Activated CD4-positive, alpha-beta T cell treated with anti-CD3 and anti-CD28 coated beads for 4 hours (primary cell): ENCODE measurements around the gene NXPH1.

ENCODE experiments used
- DNase-seq, 2 donors: peaks; one replicate each; pipeline ENCODE4 v3.0.0-alpha.2; 2020

NXPH1 gene

DNA sequence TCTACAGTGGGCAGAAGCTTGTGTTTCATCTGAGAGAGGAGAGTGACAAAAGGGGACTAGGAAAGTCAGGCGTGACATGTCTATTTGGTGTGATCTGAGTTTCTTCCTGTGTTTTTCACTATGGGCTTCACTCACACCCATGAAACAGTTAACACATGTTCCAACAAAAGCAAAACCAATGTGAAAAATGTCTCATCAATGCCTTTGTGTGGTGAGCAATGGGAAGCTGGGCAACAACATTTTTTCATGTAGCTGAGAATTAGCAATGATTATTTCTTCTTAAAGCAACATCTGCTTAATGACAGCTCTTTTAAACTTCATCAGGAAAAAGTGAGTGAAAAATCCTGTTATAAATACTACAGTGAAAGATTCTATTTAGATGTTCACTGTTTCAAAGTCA lies 76.2 kb downstream of the NXPH1 start:
- DNase-seq: no peak

DNA sequence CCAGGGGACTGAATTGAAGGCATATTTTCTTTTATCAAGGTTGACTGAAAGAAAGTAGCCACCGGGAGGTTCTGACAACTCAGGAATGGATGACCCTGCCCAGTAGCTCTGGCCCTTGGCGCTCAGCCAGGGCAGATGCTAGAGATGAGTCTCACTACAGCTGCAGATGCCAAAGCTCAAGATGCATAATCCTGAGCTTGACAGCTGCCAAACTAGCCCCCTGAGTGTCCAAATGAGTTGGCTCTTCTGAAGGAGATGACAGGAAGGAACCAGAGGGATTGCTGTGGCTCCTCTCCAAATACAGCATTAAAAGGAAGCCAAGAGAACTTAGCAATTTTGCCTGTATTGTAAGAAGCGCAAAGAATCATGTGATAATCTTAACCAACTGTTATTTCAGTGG lies 78.4 kb downstream of the NXPH1 start:
- no peak for DNase-seq

DNA sequence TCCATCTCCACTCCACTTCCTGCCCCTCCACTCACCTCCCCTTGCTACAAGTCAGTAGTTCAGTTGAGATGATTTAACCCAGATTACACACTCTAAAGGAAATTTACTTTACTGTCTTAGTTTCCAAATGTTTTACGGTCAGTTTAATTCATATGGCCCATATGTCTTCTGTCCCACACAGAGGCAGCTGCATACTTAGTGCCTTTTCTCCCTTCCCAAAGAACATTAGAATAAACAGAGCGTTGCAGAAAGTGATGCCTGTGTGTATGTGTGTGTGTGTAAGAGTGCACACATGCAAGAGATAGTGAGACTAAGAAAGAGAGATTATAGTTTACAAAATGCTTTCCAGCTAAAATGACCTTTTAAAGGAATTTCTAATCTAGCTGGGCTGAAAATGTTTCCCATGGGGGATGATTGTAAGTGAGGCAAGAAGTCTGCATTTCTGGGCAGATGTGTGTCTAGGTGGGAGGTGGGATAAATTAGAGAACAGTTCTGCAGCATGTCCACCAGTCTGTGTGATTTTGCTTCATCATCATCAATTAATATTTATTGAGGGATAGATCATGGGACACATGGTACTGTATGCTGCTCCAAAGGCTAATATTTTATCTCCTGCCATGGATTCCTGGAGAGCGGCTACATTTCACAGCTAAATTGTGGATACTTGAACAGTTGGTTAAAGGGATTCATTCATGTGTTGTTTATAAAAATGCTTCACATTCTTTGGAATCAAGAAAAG lies 81.5 kb downstream of the NXPH1 start:
- DNase-seq: no peak

DNA sequence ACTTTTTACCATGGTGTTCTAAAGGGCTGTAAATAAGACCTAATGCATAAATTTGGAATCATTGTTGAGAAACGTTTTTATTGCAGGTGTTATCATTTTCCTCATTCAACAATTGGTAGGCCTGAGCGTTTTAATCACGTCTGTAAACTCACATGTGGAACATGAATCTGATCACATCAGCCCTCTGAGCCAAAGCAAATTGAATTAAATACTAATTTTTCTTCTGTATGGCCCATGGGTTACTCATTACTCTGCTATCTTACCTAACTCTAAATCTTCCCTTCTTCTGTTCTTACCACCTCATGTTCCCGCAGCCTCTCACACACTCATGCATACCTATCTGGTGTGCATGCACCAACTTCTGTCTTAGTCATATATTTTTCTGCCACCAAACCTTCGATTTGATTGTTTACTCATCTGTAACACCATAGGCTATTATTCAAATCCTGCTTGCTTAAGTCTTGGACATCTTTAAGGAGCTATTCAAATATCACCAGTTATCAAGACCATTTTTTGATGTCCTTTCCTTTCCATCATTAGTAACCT lies 82.3 kb downstream of the NXPH1 start:
- DNase-seq: no peak

DNA sequence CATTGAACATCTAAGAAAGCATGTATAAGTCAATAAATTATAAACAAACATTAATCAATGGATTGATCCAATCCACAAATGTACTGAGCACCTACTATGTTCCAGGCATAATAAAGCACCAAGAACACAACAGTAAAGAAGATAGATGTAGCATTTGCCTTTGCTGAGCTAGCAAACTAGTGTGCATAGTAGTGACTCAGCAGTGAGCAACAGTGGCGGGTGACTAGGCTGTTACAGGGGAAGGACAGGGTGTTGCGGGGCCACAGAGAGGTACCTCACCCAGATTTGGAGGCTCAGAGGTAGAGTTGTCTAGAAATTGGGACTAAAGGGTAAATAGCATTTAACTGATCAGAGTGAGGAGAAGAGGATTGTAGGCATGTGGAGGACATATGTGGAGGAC lies 83.6 kb downstream of the NXPH1 start:
- no peak for DNase-seq

DNA sequence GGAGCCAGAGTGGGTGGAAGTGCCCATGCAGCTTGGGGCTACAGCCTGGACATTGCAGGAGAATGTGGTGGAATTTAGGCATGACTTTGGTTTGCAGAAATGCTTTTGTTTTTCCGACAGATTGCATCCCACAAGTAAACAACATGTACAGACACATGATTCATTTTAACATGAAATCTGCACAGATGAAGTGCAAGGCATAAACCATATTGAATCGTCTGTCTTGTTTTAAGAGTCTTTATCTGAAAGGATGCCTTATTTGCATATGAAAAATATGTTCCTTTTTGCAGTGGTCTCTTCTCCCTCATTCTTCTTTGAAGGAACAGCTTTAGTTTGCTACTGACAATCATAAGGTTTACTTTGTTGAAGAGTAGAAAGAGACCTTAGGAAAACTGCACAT lies 94.9 kb downstream of the NXPH1 start:
- no peak for DNase-seq

DNA sequence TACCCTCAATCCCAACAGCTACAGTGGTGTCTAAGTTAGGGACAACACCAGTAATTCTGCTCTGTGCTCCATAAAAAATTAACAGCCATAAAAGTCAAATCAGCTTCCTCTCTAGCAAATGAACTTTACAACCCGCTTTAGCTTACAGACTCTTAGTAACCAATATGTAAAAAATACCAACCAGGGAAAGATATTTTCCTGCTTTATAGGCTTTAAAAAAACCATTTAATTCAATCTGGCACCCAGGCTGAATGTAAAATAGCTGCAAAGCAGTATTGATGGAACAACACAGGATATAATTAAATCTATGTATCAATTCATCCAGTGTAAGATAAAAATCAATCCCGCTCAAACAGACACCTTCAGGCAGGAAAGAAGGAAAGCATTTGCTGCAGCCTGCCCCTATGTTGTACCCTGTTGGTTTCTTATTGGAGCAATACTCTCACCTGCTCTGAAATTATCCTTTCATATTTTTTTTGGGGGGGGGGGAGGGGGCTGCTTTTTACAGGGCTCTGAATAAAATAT lies 98.6 kb downstream of the NXPH1 start:
- DNase-seq: no peak

DNA sequence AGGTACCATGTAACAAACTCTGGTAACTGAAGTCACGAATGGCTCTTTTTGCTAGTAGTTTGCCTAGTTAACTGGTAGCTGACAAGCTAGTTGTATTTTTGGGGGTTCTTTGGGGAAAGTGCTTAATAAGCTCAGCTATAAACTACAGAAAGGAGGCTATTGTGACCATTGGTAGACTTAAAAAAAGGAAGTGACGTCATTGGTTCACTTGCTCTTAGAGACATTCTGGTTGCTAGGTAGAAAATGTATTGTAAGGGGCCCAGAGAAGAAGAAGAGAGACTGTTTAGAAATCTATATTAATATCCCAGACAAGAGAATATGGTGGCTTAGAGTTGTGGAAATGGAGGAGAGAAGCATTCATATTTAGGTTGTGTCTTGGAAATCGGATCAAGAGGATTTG lies 103.0 kb downstream of the NXPH1 start:
- no peak for DNase-seq

DNA sequence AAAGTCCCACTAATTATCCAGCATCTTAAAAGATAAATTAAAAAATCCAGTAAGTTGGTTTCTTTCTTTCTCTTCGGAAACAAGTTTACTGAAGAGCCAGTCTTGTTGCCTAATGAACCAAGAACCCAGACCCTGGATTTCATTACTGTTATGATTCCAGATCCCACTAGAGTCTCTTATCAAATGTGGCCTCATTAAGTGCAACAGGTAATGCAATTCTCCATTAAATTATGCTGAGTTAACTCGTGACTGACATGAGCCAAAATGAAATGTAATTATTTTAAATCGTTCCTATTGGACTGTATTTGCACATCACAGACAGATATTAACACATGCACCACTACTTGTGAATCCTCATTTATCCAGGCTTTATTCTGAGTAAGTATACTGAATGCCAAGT lies 115.6 kb downstream of the NXPH1 start:
- no peak for DNase-seq

DNA sequence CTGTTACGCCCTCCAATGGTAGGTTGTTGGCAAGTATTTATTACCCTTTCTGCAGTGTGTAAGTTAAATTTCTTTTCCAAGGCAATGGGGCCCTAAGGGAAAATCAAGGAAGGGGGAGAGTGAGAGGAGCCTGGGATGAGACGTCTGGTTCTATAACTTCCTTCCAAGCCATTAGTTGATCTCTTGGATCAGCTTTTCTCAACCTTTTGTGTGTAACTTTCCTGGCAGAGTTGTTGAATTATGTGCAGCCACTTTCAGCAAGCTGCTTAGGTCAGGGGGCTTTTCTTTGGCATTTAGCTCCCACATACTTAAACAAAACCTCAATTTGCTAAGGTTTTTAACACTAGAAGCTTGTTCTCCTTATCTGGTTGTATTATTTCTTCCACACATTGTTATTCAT lies 127.1 kb downstream of the NXPH1 start:
- no peak for DNase-seq

DNA sequence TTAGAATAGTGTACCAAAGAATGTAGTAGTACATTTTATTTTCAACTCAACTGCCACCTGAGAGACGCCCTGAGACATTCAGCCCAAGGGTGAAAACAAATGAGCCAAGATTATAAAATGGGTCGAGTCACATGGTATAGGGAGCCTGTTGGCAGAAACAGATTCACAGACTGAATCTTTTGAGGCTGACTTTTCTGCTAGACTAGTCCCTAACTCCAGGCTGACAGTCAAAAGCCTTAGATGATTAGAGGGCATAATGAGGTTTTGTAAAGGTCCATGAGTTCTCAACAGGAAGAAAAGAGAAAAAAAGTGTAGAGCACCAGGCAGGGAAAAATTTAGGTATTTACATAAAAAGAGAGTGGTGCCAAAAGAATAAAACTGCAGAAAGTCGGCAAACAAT lies 128.0 kb downstream of the NXPH1 start:
- DNase-seq: no peak

DNA sequence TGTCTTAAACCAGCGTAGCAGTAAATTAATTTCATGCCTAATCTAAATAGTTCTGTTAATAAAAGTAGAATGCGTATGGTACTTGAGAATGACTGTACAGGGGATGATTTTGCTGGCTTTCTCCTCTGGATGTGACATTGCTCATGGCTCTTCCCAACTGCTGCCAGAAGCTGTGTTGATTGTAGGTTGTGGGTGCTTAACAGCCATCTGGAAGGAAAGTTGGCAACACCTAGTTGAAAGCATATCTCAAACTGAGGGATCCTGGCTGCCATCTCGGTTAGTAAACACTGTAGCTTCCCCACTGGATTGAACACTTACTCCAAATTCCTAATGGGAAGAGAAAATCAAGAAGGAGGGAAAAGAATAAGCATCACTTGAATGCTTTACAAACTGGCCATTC lies 130.9 kb downstream of the NXPH1 start:
- DNase-seq: no peak

DNA sequence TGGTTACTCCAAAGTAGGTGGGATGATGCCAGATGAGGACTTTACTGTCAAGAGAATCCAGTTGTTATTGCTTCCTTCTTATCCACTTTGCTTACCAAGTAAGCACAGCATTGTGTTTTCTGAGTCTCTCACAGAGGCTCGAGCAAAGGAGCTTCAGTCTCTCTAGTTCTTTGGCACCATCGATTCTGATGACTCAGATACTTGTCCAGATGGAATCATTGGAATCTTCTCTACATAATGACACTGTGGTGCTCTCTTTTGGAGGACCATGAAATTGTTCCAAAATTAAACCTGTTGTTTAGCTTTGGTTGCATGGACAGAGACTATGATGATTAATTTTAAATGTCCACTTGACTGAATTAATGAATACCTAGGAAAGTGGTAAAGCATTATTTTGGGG lies 132.6 kb downstream of the NXPH1 start:
- no peak for DNase-seq

DNA sequence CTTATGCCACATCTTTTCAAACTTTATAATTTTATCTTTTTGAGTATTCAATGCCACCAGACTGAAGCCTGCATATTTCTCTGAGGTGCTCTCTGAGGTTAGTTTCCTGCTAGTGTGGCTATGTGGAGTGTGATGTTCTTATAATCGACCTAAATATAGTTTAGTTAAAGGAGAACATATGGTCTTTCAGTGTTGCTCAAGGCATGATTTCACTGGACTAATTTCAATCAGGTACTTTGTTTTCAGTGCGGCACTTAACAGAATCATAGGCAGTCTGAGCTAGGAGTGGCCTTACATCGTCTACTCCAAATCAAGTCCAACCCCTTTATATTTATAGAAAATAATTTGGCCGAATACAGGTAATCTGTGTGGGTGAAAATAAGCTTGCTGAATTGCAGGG lies 134.2 kb downstream of the NXPH1 start:
- DNase-seq: no peak

DNA sequence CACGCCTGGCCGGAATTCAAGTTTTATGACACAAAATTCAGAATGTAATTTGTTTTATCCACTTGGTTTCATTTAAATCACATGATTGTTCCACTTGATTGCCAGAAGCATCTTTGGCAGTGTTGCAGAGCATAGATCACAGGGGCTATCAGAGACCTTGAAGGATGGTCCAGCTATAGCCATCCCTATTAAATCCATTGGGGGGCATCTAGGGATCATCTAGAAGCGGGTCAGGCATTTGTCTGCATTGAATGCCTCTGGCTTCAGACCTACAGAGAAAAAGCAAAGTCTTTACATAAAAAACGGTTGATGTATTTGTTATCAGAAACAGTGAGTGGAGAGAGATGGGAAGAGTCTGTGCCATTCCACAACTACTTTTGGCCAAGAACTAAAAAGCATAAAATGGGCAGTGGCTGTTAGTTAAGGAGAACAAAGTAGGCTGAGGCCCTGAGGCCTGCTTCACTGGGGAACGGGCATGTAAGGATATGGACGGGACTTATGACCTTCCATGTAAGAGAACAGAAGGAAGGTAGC lies 146.3 kb downstream of the NXPH1 start:
- no peak for DNase-seq

DNA sequence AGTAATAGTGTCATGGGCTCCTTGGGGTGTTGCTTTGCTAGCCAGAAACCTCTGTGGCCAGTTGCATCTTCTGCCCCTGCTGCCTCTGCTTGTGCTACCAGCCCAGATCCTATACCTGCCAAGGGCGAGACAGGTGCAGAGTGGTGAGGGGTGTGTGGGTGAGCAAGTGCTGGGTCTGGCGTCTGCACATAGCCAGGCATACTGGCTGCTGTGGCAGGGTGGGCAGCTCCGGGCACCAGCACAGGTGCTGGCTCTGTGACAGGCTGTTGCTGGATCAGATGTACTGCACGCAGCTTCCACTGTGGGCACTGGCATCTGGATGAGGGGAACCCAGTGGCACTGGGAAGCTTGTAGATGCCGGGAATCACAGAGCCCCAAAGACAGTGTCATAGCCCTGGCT lies 148.4 kb downstream of the NXPH1 start:
- DNase-seq: no peak

DNA sequence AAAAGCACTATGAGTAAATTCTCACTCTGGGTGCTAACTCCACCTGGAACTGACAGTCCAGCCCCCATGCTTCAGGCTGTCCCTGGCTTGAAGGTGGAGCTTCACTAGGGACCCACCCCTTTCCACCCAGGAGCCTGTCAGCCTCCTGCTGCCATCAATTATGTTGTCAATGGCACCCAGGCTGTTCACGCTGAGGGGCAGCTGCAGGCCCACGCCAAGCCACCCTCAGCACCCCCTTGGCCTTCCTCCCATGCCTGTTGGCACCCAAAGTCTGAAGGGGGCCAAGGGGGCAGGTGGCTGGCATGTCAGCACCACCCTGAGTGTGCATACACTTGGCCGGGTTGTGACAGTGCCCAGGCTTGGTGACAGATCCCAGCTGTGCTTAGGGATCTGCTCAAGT lies 149.3 kb downstream of the NXPH1 start:
- DNase-seq: no peak

DNA sequence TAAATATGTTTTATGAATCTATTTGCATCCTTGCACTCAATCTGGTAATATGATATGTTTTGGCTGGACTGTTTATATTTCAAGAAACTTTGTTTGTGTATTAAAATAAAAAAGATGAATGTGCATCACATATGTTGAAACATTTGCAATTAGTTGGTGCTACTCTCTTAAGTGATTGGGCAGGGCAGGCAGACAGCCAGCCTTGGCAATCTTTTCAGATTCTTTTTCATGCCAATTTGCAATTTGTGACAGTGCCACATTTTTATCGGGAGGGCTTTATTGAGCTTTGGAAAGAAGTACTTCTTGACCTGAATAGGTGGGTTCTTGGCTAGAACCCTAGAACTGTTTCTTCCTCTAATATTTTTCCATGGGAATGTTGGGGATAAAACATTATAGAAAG lies 152.2 kb downstream of the NXPH1 start:
- DNase-seq: no peak

DNA sequence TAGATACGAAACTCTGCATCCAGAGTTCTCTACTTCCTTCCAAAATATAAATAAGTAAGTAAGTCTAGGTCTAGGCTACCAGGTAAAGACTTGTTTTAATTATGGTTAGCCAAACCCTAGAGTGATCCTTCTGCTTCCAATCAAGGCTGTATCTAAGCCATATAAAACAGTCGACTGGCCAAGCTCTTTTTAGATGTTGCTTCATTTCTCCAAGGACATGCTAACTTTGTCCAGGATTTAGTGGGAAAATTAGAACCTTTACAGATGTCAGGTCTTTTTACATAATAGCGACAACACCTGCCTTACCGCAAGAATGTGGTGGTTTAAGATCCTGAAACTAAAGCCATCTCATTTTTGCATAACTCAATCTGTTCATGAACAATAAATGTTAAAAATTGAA lies 156.8 kb downstream of the NXPH1 start:
- no peak for DNase-seq

DNA sequence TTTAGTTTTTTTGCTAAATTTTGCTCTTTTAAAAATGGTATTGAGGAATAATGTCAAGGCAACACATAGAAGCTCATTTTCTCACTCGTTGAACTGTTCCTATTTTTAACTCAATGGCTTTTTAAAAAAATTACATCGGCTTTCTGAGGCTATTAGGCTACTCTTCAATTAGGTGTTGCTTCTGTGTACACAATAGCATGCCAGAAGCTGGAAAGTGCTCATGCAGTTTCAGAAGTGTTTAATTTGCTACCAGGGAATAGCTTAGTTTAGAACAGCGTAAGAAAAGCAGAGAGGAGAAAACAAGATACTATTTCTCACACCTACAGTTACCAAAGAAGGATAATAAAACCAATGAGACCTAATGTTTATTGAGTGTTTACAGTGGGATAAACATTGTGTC lies 157.4 kb downstream of the NXPH1 start:
- DNase-seq: no peak

DNA sequence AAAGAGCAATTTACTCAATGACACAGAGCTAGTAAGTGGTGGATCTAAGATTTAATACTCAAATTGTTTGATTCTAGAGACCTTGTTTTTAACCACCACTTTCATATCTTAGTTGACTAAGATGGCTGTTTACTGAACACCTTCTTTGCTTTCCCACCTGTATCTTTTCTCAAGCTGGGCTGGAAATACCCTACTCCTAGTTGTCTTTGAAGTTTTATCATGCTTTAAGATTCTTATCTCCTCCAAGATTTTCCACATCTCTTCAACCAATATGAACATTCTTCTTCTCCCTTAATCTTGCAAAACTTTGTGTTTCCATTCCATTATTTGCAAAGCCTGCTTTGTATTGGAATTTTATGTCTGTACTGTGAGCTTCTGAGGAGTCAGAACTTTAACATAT lies 157.9 kb downstream of the NXPH1 start:
- DNase-seq: no peak

DNA sequence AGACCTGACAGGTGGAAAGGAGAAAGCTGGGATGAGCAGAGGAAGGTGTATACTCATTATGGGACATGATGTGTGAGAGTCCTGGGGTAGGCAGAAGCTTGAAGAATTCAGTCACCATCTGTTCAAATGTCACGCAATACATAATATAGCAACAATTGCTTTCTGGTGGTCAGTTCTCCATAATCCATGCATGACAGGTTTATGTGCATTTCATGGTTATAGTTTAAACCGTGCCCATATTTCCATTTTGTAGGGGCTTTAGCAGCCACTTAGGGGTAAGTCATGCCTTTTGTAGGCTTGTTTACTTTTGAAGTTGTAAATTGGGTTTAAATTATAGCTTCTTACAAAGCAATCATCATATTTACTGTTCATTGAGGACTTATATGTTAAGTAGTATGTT lies 158.8 kb downstream of the NXPH1 start:
- no peak for DNase-seq

DNA sequence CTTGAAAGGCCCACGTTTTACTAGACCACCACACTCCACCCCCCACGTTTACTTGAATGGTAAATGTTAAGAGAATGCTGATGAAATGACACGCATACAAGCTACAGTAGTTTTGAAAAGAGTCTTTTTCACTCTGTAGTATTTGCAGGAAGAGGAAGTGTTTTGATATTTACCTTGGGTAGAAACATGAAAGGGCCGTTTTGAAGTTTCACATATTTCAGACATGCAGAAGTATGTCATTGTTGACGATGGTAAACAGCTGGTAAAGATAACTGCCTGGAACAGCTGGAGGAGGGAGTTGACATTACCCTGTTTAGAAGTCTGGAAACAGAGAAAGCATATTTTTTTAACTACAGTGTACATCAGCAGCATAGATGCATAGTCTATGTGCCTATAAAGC lies 160.7 kb downstream of the NXPH1 start:
- DNase-seq: no peak

DNA sequence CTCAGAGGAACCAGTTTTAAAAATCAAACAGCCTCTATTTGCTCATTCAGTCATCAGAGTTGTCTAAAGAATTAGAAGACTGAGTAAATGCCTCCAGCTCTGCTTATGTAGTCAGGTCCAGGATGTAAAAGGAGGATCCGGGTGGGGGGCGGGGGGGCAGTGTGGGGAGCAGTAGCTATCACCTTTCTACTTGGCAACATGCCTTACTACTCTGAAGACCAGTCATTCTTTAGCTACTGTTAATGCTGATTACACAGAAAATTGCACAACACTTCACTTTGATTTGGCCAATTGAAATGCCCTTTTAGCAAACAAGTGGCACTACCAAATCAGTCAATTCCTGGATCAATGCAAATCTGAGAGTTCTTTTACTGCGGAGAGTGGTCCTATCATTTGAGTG lies 164.2 kb downstream of the NXPH1 start:
- DNase-seq: no peak

DNA sequence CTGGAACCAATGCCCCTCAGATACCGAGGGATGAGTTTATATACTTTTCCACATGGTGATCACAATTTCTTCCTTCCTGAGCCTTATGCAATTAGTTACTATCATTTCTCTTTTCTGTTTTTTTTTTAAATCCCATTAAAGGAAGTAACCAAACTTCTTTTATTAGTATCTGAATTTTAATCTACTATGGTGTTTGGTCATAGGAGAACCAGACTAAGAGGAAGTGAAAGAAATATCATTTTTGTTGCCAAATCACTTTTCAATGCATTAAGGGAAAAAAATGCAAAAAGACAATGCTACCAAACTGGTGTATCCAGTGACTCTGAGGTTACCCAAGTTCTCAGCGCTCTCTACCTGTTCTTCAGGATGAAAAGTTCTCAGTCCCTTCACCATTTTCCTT lies 167.7 kb downstream of the NXPH1 start:
- no peak for DNase-seq
